SK-N-SH (cell line): ENCODE measurements around the gene EDARADD. TPM values are rescaled to one million over a fixed set of nuclear protein-coding genes. Genes with fewer than 3 reads are reported as not detected.

Experiments used
- CTCF ChIA-PET: fragments of 300-600, 350-600 bp; formaldehyde crosslinking; extraction: SDS; loops from one replicate; lab custom pipeline; 2021; lab: Yijun Ruan, JAX
- POLR2A ChIA-PET: fragments of 350-600 bp; sonication (Branson Sonifier 250); formaldehyde crosslinking; extraction: SDS; loops from one replicate; lab custom pipeline; 2020; ENCODE audit warnings: antibody characterized with exemption, inconsistent platforms; lab: Yijun Ruan, JAX
- DNase-seq: peaks from one replicate; pipeline ENCODE4 v3.0.0; 2012
- H2AFZ ChIP-seq: fragments of 200-600 bp; sonication (generic); 2 replicates; pipeline ENCODE4 v1.8.1; 2016; ENCODE audit warnings: antibody characterized with exemption, mild to moderate bottlenecking, low read depth
- H3F3A ChIP-seq: fragments of 200-600 bp; sonication (generic); replicated peaks from 2 replicates; pipeline ENCODE3; 2016; ENCODE audit warnings: antibody characterized with exemption, mild to moderate bottlenecking; ENCODE audit not compliant: insufficient read depth
- H3K27ac ChIP-seq, 2 experiments: fragments of 200-500 bp in 1 of 2; fragments of 200-600 bp in 1 of 2; sonication (Bioruptor generic) in 1 of 2; sonication (generic), shearing (Covaris generic) in 1 of 2; 2 replicates each; pipeline versions ENCODE4 v1.5.1 to v1.6.1; 2014 to 2016; ENCODE audit warnings: low read depth in 2 of 2, inconsistent platforms in 1 of 2, low read length in 1 of 2, mild to moderate bottlenecking in 1 of 2, mixed read lengths in 1 of 2
- H3K27me3 ChIP-seq: fragments of 200-600 bp; sonication (generic), shearing (Covaris generic); 2 replicates; pipeline ENCODE4 v1.6.1; 2016; ENCODE audit warnings: mixed run types; ENCODE audit not compliant: insufficient read depth
- H3K36me3 ChIP-seq, 2 experiments: fragments of 200-500 bp in 1 of 2; fragments of 200-600 bp in 1 of 2; sonication (Bioruptor generic) in 1 of 2; sonication (generic) in 1 of 2; replicated peaks in 1 of 2; 2 replicates each; pipeline versions ENCODE3 to v1.5.1; 2014 to 2016; ENCODE audit warnings: low read length in 1 of 2, mild to moderate bottlenecking in 1 of 2; ENCODE audit not compliant: insufficient read depth in 2 of 2, control insufficient read depth in 1 of 2
- H3K4me1 ChIP-seq, 2 experiments: fragments of 200-500 bp in 1 of 2; fragments of 200-600 bp in 1 of 2; sonication (Bioruptor generic) in 1 of 2; sonication (generic), shearing (Covaris generic) in 1 of 2; 2 replicates each; pipeline versions ENCODE4 v1.5.1 to v1.6.1; 2014 to 2016; ENCODE audit warnings: low read depth in 1 of 2, low read length in 1 of 2, mixed run types in 1 of 2; ENCODE audit not compliant: insufficient read depth in 2 of 2, control insufficient read depth in 1 of 2
- H3K4me2 ChIP-seq: fragments of 200-600 bp; sonication (generic), shearing (Covaris generic); 2 replicates; pipeline ENCODE4 v1.6.1; 2017; ENCODE audit warnings: mixed run types
- H3K4me3 ChIP-seq, 2 experiments: fragments of 200-500 bp in 1 of 2; fragments of 200-600 bp in 1 of 2; sonication (Bioruptor generic) in 1 of 2; sonication (generic), shearing (Covaris generic) in 1 of 2; 2 replicates each; pipeline versions ENCODE4 v1.5.1 to v1.8.1; 2014 to 2016; ENCODE audit warnings: low read depth in 2 of 2, inconsistent platforms in 1 of 2, low read length in 1 of 2, mild to moderate bottlenecking in 1 of 2, mixed read lengths in 1 of 2, moderate library complexity in 1 of 2
- H3K79me2 ChIP-seq: fragments of 200-600 bp; sonication (generic); 2 replicates; pipeline ENCODE4 v1.8.1; 2017; ENCODE audit warnings: mild to moderate bottlenecking; ENCODE audit not compliant: insufficient read depth
- H3K9ac ChIP-seq: fragments of 200-600 bp; sonication (generic); 2 replicates; pipeline ENCODE4 v1.6.1; 2017; ENCODE audit warnings: mixed run types
- H3K9me2 ChIP-seq: fragments of 200-600 bp; sonication (generic); 2 replicates; pipeline ENCODE4 v1.6.1; 2017; ENCODE audit warnings: mixed run types
- H3K9me3 ChIP-seq: fragments of 200-600 bp; sonication (generic); 2 replicates; pipeline ENCODE4 v1.6.1; 2017; ENCODE audit warnings: mixed run types, mild to moderate bottlenecking, moderate library complexity
- H4K20me1 ChIP-seq: fragments of 200-600 bp; sonication (generic); 2 replicates; pipeline ENCODE4 v1.6.1; 2017; ENCODE audit warnings: mild to moderate bottlenecking, mixed run types; ENCODE audit not compliant: insufficient read depth
- FOSL2 ChIP-seq: IDR thresholded peaks from 2 replicates; pipeline ENCODE4 v1.4.0; 2012; ENCODE audit warnings: low read depth, mild to moderate bottlenecking, moderate library complexity, borderline replicate concordance
- MEF2A ChIP-seq: IDR thresholded peaks from 2 replicates; pipeline ENCODE4 v1.4.0; 2012; ENCODE audit warnings: low read depth, borderline replicate concordance
- MXI1 ChIP-seq: IDR thresholded peaks from 2 replicates; pipeline ENCODE4 v1.6.1; 2012; ENCODE audit warnings: mild to moderate bottlenecking, low read depth, low read length, improper control_type of control experiment
- NRF1 ChIP-seq: IDR thresholded peaks from 2 replicates; pipeline ENCODE4 v1.6.1; 2012; ENCODE audit warnings: low read depth, mild to moderate bottlenecking, low read length
- POLR2AphosphoS5 ChIP-seq: IDR thresholded peaks from 2 replicates; pipeline ENCODE4 v1.6.1; 2012; ENCODE audit warnings: low read depth, low read length
- RAD21 ChIP-seq: IDR thresholded peaks from 2 replicates; pipeline ENCODE4 v1.6.1; 2012; ENCODE audit warnings: mild to moderate bottlenecking, low read length
- RCOR1 ChIP-seq: fragments of 150-350 bp; IDR thresholded peaks from 2 replicates; pipeline ENCODE4 v1.6.1; 2017; ENCODE audit warnings: antibody characterized with exemption, low read length
- REST ChIP-seq: IDR thresholded peaks from 2 replicates; pipeline ENCODE4 v1.6.1; 2012; ENCODE audit warnings: mild to moderate bottlenecking, low read depth, low read length, moderate library complexity
- RFX5 ChIP-seq: IDR thresholded peaks from 2 replicates; pipeline ENCODE4 v1.6.1; 2012; ENCODE audit warnings: mild to moderate bottlenecking, improper control_type of control experiment, low read length
- SMC3 ChIP-seq: IDR thresholded peaks from 2 replicates; pipeline ENCODE4 v1.6.1; 2012; ENCODE audit warnings: low read depth, low read length, improper control_type of control experiment
- TAF1 ChIP-seq: IDR thresholded peaks from 2 replicates; pipeline ENCODE4 v1.6.1; 2012; ENCODE audit warnings: low read depth, mild to moderate bottlenecking, low read length, moderate library complexity, borderline replicate concordance
- TCF12 ChIP-seq: IDR thresholded peaks from 2 replicates; pipeline ENCODE4 v1.4.0; 2012
- YY1 ChIP-seq: IDR thresholded peaks from 2 replicates; pipeline ENCODE4 v1.4.0; 2012; ENCODE audit warnings: low read depth, mild to moderate bottlenecking
- ZBTB33 ChIP-seq: IDR thresholded peaks from 2 replicates; pipeline ENCODE4 v1.4.0; 2012; ENCODE audit warnings: low read depth, borderline replicate concordance
- WGBS: methylation state at CpG from one replicate; pipeline ENCODE4 v1.1.6; 2017; ENCODE audit warnings: low lambda C conversion rate; 5-methylcytosine and 5-hydroxymethylcytosine counted together
- polyA plus RNA-seq, 3 experiments: library from polyadenylated mRNA; depleted of rRNA; stranded (reverse); fragments of >200 nt; gene quantifications; 2 replicates each; pipeline ENCODE4 v1.2.3, GENCODE V29; 2012
- TF ChIP-seq, protein P1 (sequence below): fragments of 150-350 bp; IDR thresholded peaks from 2 replicates; pipeline ENCODE4 v1.6.1; 2016; ENCODE audit warnings: mild to moderate bottlenecking, low read depth, low read length
- TF ChIP-seq, protein P2 (sequence below): IDR thresholded peaks from 2 replicates; pipeline ENCODE4 v1.4.0; 2012; ENCODE audit warnings: low read depth

Gene EDARADD
- polyA plus RNA-seq, 1 of the 3 experiments (the other 2 are of a cell fraction): not detected

- no peak overlapping the region for H3K4me2 ChIP-seq
- H3K4me1 ChIP-seq: peaks cover 0 to 4% of the 10 kb centered on the region in 2 experiments; a peak in 1 of 4 replicates
- no peaks in the 10 kb centered on the region for H3K79me2 ChIP-seq
- H3K9me3 ChIP-seq: no peaks in the 10 kb centered on the region
- DNase-seq: no peak
- H3F3A ChIP-seq: no peaks in the 10 kb centered on the region
- H4K20me1 ChIP-seq: no peaks in the 10 kb centered on the region
- H3K9ac ChIP-seq: no peak overlapping the region
- H3K36me3 ChIP-seq: no peaks in the 10 kb centered on the region
- H3K9me2 ChIP-seq: no peaks in the 10 kb centered on the region
- H3K27me3 ChIP-seq: no peaks in the 10 kb centered on the region
- TF ChIP-seq, protein P1, sequence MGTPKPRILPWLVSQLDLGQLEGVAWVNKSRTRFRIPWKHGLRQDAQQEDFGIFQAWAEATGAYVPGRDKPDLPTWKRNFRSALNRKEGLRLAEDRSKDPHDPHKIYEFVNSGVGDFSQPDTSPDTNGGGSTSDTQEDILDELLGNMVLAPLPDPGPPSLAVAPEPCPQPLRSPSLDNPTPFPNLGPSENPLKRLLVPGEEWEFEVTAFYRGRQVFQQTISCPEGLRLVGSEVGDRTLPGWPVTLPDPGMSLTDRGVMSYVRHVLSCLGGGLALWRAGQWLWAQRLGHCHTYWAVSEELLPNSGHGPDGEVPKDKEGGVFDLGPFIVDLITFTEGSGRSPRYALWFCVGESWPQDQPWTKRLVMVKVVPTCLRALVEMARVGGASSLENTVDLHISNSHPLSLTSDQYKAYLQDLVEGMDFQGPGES: no peak
- no peak for TF ChIP-seq POLR2AphosphoS5
- TF ChIP-seq, protein P2, sequence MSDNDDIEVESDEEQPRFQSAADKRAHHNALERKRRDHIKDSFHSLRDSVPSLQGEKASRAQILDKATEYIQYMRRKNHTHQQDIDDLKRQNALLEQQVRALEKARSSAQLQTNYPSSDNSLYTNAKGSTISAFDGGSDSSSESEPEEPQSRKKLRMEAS: no peak
- no peak for TF ChIP-seq RCOR1
- TF ChIP-seq REST: no peak
- no peak for TF ChIP-seq RAD21
- no peak for TF ChIP-seq SMC3
- TF ChIP-seq MEF2A: no peak
- no peak for TF ChIP-seq TAF1
- no peak for TF ChIP-seq NRF1
- no peak for TF ChIP-seq TCF12
- no peak for TF ChIP-seq RFX5
- TF ChIP-seq ZBTB33: no peak
- no peak for TF ChIP-seq FOSL2
- TF ChIP-seq YY1: no peak
- TF ChIP-seq MXI1: no peak
- TF ChIP-seq, all 33 proteins: peak for 0
- Histone ChIP-seq H3K27ac (no peak overlapping the region), H3K4me3 (no peak overlapping the region), H2AFZ (no peak overlapping the region)
- POLR2A ChIA-PET: no interaction called here
- CTCF ChIA-PET: interaction anchor here (1.0 to 1.9 kb wide), 3 partner anchors 11 to 19 kb away, joined by 4 to 5 read pairs (median 4); no protein-coding TSS in a partner anchor
- WGBS: 14% methylated on average over 6 of the region's 6 CpGs
Measured at GRCh38 chr1:236471653-236472052, 77.6 kb downstream of the EDARADD start.
